CD4-positive, alpha-beta T cell treated with Interleukin-2 at 100 ng/mL for 4 hours (primary cell): ENCODE data around the gene SRSF2.
"Not testable (repeated sequence)": the region's sequence is repeated elsewhere in the genome, so short reads cannot be mapped to it uniquely, and the experiment has no call there.

Experiments used
- DNase-seq: peaks from one replicate; pipeline ENCODE4 v3.0.0-alpha.2; 2020; ENCODE audit warnings: low spot score

Gene SRSF2

DNA sequence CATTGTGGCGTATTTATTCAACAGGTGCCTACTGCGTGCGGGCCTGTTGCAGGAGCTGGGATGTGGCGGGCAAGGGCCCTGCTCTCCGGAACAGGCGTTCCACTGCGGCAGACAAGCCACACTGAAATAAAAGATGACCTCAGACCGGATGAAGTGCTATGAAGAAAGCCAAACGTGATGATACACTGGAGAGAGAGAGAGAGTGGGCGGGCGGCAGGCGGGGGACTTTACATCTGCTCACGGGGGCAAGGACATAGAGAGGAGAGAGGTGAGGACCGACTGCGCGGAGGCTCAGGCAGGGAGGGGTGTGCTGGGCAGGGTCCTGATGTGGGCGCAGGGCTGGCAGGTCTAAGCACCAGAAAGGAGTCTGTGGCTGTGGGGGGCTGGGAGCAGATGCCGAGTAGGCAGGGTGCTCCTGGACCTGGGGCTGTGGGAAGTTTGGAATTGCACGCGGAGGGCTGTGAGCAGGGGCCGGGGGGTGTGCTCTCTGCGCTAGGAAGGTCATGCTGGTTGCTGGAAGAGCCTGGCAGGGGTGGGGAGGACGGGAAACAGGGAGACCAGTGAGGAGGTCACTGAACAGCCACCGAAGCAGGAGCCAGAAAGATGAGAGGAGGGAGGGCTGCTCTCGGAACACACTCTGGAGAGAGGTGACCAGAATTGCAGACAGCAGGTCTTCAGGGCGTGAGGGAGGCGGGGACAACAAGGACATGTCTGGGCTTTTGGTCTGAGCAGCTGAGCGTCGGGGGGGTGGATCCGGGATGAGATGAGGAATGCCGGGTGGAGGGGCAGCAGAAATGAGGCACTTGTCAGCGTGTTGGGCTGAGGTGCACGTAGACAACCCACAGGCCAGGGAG is 36.3 kb downstream of the SRSF2 start:
- DNase-seq, result peak; percentile 25

- DNase-seq, result no peak
Observed at GRCh38 chr17:76700270-76700616, 36.9 kb downstream of the SRSF2 start.

GRCh38 chr17:76698466-76698977 is 38.6 kb downstream of the SRSF2 start:
- not testable (repeated sequence) for DNase-seq

DNA sequence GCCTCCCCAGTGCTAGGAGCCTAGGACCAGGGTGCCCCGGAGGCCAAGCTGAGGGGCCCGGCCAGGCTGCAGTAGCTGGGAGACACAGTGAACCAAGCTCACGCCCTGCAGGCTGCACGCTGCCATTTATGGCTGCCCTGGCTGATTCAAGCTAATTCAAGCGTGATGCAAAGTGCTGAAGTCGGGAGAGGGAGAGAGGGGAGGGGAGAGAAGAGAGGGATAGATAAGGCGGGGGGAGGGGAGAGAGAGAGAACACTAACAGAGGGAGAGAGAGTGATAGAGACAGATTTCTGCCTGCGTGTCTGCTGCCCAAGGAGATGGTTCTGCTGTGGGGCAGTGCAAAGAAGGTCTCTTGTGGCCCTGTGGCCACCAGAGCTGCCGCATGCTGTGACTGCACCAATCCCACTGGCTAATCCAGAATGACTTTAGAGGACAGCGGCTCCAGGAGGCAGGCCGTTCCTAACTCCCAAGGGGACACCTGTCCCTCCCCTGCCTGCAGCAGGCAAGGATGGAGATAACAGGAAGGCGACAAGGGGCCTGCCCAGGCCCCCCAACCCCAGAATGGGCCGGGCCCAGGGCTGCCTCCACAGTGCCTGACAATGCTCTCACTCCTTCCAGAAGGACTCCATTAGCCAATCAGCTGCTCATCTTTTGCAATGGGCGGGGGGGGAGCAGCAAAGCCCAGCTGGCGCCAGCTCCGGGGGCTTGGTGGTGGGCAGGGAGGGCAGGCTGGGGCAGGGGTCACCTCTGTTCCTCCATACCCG is 39.2 kb downstream of the SRSF2 start:
- DNase-seq, result no peak

DNA sequence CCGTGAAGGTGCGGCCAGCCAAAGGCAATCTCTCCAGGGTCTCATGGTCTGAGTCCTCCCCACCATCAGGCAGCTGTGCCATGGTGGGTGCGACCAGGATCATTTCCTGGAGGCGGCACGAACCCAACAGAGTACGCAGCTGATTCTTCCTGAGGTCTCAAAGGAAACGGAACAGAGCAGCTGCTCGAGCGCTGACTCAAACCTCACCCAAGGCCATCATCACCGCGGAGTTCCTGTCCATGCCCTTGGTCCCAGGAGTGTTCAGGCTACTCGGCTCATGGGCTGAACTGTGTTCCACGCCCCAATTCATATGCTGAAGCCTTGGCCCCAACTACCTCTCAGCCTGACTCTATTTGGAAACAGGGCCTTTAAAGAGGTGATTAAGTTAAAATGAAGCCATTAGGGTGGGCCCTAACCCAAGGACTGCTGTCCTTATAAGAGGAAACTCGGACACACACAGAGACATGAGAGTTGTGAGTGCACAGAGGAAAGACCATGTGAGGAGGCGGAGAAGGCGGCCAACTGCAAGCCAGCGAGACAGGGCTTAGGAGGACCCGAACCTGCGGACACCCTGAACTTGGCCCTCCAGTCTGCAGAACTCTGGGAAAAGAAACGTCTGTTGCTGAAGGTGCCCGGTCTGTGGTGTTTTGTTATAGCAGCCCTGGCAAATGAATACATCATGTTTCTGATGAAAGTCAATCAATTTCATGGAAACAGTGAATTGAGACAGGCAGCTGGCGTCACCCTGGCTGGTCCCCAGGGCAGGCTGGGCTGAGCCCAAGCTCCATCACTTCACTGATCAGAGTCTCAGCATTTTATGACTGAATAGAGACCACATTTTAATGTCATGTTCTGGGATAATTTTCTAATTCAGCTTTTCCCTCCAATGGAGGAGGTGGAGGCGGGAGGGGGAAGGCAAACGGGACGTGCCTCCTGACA is 40.1 kb downstream of the SRSF2 start:
- no peak for DNase-seq

GRCh38 chr17:76695059-76695831 is 41.9 kb downstream of the SRSF2 start:
- no peak for DNase-seq

GRCh38 chr17:76691379-76692191 is 45.5 kb downstream of the SRSF2 start:
- no peak for DNase-seq

DNA sequence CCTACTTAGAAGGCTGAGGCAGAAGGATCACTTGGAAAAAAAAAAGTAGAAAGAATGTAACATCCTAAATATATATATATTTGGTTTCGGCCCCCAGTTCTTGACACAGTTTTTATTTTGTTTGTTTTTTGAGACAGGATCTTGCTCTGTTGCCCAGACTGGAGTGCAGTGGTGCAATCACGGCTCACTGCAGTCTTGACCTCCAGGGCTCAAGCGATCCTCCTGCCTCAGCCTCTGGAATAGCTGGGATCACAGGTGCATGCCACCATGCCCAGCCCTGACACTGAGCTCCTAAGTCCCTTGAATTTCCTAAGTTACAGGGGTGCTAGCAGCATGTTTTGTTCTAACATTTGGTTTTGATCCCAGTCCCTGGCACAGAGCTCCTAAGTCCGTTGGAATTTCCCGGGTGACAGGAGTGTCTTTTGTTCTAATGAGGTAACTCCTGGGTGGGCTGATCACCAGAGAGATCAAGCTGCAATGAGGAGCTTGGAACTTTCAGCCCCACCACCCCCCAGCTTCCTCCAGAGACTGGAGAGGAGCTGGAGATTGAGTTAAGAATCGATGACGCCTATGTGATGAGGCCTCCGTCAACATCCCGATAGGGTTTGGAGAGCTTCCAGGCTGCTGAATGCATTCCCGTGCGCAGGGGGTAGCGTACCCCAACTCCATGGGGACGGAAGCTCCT is 46.4 kb downstream of the SRSF2 start:
- DNase-seq, result no peak

- no peak for DNase-seq
Observed at GRCh38 chr17:76689859-76690258, 47.3 kb downstream of the SRSF2 start.

GRCh38 chr17:76688165-76688622 is 48.9 kb downstream of the SRSF2 start:
- no peak for DNase-seq

DNA sequence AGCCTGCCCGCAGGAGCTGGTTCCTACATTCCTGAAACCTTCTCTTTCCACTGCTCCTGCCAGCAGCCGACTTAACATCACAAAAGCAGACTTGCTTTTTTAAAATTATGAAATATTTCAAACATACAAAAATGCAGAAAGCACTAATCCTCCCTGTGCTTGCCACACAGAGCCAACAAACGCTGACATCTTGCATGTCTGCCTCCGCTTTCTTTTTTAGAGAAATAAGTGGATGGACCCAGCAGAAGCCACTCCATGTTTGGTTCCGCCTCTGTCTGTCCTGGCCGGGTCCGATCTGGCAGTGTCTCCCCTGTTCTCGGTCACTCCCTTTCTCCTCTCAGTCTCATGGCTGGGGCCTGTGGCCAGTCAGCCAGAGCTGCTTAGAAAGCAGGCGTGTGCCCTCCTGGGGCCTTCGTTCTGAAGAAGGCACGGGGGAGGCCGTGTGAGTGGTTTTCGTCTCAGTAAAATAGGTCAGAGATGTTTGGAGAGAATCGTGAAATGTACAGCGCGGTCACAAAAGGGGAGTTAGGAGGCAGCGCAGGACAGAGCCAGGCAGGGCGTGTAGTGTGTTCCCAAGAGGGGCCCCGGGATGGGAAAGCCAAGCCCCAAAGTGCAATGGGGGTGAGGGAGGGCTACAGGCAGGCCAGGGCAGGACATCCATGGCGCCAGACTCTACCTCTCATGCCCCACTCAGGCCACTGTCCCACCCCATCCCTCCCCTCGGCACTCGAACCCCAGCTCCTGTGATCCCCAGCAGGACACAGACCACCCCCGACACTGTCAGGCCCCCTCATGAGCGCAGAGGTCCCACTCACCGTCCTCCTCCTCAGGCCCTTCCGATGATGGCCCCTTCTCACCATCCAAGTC is 49.6 kb downstream of the SRSF2 start:
- no peak for DNase-seq

- DNase-seq, result no peak
Observed at GRCh38 chr17:76686538-76687297, 50.4 kb downstream of the SRSF2 start.

GRCh38 chr17:76685846-76686245 is 51.3 kb downstream of the SRSF2 start:
- no peak for DNase-seq

- DNase-seq, result no peak
Observed at GRCh38 chr17:76685366-76685765, 51.8 kb downstream of the SRSF2 start.

GRCh38 chr17:76684756-76685155 is 52.4 kb downstream of the SRSF2 start:
- no peak for DNase-seq
